ENCODE measurements around the gene VARS2. TPM values are rescaled to one million over a fixed set of nuclear protein-coding genes. Genes with fewer than 3 reads are reported as not detected.
"Not testable (repeated sequence)": the region's sequence is repeated elsewhere in the genome, so short reads cannot be mapped to it uniquely, and the experiment has no call there.

Gene VARS2
- total RNA-seq, 1 donor from 2014 or later, result 47.0 TPM

GRCh38 chr6:30901436-30901835 lies 12.6 kb upstream of the VARS2 start:
- no peak for TF ChIP-seq CTCF (IDR thresholded peaks at IDR 0.05; ENCODE audit: partially characterized antibody, unreplicated experiment)
- H3K9me3 Mint-ChIP-seq (ENCODE audit: unreplicated experiment), result no peaks in the 10 kb centered on the region
- H3K4me3 Mint-ChIP-seq (ENCODE audit: unreplicated experiment), result no peak overlapping the region
- DNase-seq, result no peak
- peaks cover 2% of the 10 kb centered on the region for H3K27me3 Mint-ChIP-seq (ENCODE audit: unreplicated experiment)
- no peaks in the 10 kb centered on the region for H3K4me1 Mint-ChIP-seq (ENCODE audit: low read depth, unreplicated experiment)
- no peaks in the 10 kb centered on the region for H3K36me3 Mint-ChIP-seq (ENCODE audit: unreplicated experiment)
- no peak overlapping the region for H3K27ac Mint-ChIP-seq (ENCODE audit: unreplicated experiment)

GRCh38 chr6:30902196-30902595 lies 11.8 kb upstream of the VARS2 start:
- H3K36me3 Mint-ChIP-seq (ENCODE audit: unreplicated experiment); H3K4me1 Mint-ChIP-seq (ENCODE audit: low read depth, unreplicated experiment); DNase-seq; H3K9me3 Mint-ChIP-seq (ENCODE audit: unreplicated experiment); H3K27ac Mint-ChIP-seq (ENCODE audit: unreplicated experiment); H3K27me3 Mint-ChIP-seq (ENCODE audit: unreplicated experiment); H3K4me3 Mint-ChIP-seq (ENCODE audit: unreplicated experiment): not testable (repeated sequence)

DNA sequence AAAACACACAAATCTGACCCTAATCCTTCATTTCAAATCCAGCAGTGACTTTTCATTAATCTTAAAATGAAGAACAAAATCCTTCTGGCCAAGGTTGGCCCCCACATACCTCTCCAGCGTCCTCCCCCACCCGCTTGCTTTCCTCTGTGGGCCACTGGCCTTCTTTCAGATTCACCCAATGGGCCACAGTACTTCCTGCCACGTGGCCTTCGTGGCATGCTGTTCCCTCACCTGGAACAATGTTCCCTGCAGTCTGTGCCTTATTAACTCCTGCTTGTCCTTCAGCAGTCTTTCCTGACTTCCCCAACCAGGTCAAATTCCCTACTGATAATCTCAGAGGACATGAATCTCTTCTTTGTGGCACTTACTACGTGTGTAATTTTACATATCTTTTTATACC lies 11.3 kb upstream of the VARS2 start:
- DNase-seq, result no peak
- H3K9me3 Mint-ChIP-seq (ENCODE audit: unreplicated experiment), result peaks cover 2% of the 10 kb centered on the region
- H3K4me1 Mint-ChIP-seq (ENCODE audit: low read depth, unreplicated experiment), result no peaks in the 10 kb centered on the region
- TF ChIP-seq CTCF (IDR thresholded peaks at IDR 0.05; ENCODE audit: partially characterized antibody, unreplicated experiment), result no peak
- no peak overlapping the region for H3K27ac Mint-ChIP-seq (ENCODE audit: unreplicated experiment)
- H3K36me3 Mint-ChIP-seq (ENCODE audit: unreplicated experiment), result no peaks in the 10 kb centered on the region
- H3K27me3 Mint-ChIP-seq (ENCODE audit: unreplicated experiment), result peaks cover 2% of the 10 kb centered on the region
- no peak overlapping the region for H3K4me3 Mint-ChIP-seq (ENCODE audit: unreplicated experiment)

DNA sequence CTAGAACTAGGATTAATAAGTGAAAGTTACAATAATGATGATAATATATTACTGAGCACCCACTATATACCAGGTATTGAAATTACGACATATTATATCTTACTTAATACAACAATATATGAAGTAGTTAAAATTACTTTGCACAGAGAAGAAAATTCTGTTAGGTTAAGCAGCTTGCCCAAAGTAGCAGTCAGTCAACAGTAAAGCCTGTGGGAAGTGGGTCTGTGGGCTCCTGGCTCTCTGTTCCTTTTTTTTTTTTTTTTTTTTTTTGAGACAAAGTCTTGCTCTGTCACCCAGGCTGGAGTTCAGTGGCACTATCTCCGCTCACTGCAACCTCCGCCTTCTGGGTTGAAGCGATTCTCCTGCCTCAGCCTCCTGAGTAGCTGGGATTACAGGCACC lies 10.8 kb upstream of the VARS2 start:
- Mint-ChIP-seq H3K9me3 (ENCODE audit: unreplicated experiment) (peaks cover 5% of the 10 kb centered on the region), H3K27ac (ENCODE audit: unreplicated experiment) (no peak overlapping the region), H3K4me3 (ENCODE audit: unreplicated experiment) (no peak overlapping the region)

GRCh38 chr6:30907290-30907757 lies 6.7 kb upstream of the VARS2 start:
- peak overlapping the region; percentile 99 for H3K4me3 Mint-ChIP-seq (ENCODE audit: unreplicated experiment)
- not testable (repeated sequence) for H3K27me3 Mint-ChIP-seq (ENCODE audit: unreplicated experiment); H3K4me1 Mint-ChIP-seq (ENCODE audit: low read depth, unreplicated experiment); H3K36me3 Mint-ChIP-seq (ENCODE audit: unreplicated experiment); DNase-seq; H3K9me3 Mint-ChIP-seq (ENCODE audit: unreplicated experiment); H3K27ac Mint-ChIP-seq (ENCODE audit: unreplicated experiment)

More for the DNA sequence above, 10.8 kb upstream of the VARS2 start:
- Mint-ChIP-seq H3K36me3 (ENCODE audit: unreplicated experiment) (no peaks in the 10 kb centered on the region), H3K27me3 (ENCODE audit: unreplicated experiment) (peaks cover 4% of the 10 kb centered on the region), H3K4me1 (ENCODE audit: low read depth, unreplicated experiment) (no peaks in the 10 kb centered on the region)
- DNase-seq, result no peak
- TF ChIP-seq CTCF (IDR thresholded peaks at IDR 0.05; ENCODE audit: partially characterized antibody, unreplicated experiment), result no peak

- Mint-ChIP-seq H3K9me3 (ENCODE audit: unreplicated experiment) (peaks cover 9% of the 10 kb centered on the region), H3K36me3 (ENCODE audit: unreplicated experiment) (peaks cover 8% of the 10 kb centered on the region), H3K27me3 (ENCODE audit: unreplicated experiment) (peaks cover 4% of the 10 kb centered on the region), H3K4me3 (ENCODE audit: unreplicated experiment) (peak within 1 kb of the TSS; percentile 99), H3K4me1 (ENCODE audit: low read depth, unreplicated experiment) (peaks cover 2% of the 10 kb centered on the region), H3K27ac (ENCODE audit: unreplicated experiment) (peak within 1 kb of the TSS; percentile 80)
- peak; percentile 96 for DNase-seq
- TF ChIP-seq CTCF (IDR thresholded peaks at IDR 0.05; ENCODE audit: partially characterized antibody, unreplicated experiment), result no peak
These were observed 6.1 kb upstream of the VARS2 start, which contains the start of gene GTF2H4 for GRCh38 chr6:30907758-30908591. GTF2H4 (plus strand) TSS chr6:30908207.
